ENCODE data around the gene POLG2. TPM values are rescaled to one million over a fixed set of nuclear protein-coding genes. Genes with fewer than 3 reads are reported as not detected.
"Not testable (repeated sequence)": the region's sequence is repeated elsewhere in the genome, so short reads cannot be mapped to it uniquely, and the experiment has no call there.

POLG2 gene
- total and polyA plus RNA-seq, 4 donors = 13.2 to 28.6 (median 18.3) TPM

DNA sequence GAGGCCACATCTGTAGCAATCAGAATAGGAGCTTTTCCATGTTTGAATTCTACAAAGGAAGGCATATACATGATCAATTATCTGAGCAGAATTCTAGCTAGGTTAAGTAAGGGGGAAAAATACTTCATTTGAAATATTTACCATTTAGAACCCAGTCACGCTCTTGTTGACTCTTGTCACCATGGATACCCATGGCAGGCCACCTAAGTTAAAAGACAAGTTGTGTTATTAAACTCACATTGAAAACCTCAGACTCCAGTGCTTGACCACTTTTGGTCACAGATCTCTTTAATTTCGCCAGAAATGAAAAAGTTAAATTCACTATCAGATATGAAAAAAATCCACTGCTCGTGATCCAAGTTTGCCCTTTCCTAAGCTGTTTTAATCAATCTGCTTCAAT is 5.2 kb upstream of the POLG2 start:
- WGBS (ENCODE audit: insufficient coverage) = 29% methylated on average over 1 of the region's 3 CpGs
- DNase-seq (ENCODE audit: low read depth in 4 of 6, low spot score in 6 of 6) = no peak
- Histone ChIP-seq H3K4me3 (ENCODE audit: low read depth, low read length) (no peak overlapping the region), H3K9me3 (ENCODE audit: control insufficient read depth, insufficient read depth, low read length) (no peaks in the 10 kb centered on the region), H3K36me3 (ENCODE audit: control insufficient read depth, insufficient read depth, low read length) (peaks cover 37% of the 10 kb centered on the region), H3K4me1 (ENCODE audit: control insufficient read depth, insufficient read depth, low read length) (peaks cover 6% of the 10 kb centered on the region), H3K27ac (ENCODE audit: low read depth, low read length) (no peak overlapping the region), H3K27me3 (ENCODE audit: control insufficient read depth, insufficient read depth, low read length) (no peaks in the 10 kb centered on the region)

GRCh38 chr17:64500862-64501765 is 4.3 kb upstream of the POLG2 start:
- H3K4me1 ChIP-seq (ENCODE audit: control insufficient read depth, insufficient read depth, low read length) = peaks cover 9% of the 10 kb centered on the region
- no peaks in the 10 kb centered on the region for H3K9me3 ChIP-seq (ENCODE audit: control insufficient read depth, insufficient read depth, low read length)
- peaks cover 37% of the 10 kb centered on the region for H3K36me3 ChIP-seq (ENCODE audit: control insufficient read depth, insufficient read depth, low read length)
- 100% methylated on average over 4 of the region's 11 CpGs for WGBS (ENCODE audit: insufficient coverage)
- H3K27me3 ChIP-seq (ENCODE audit: control insufficient read depth, insufficient read depth, low read length) = no peaks in the 10 kb centered on the region
- no peak overlapping the region for H3K27ac ChIP-seq (ENCODE audit: low read depth, low read length)
- DNase-seq (ENCODE audit: low read depth in 4 of 6, low spot score in 6 of 6) = no peak
- H3K4me3 ChIP-seq (ENCODE audit: low read depth, low read length) = no peak overlapping the region

GRCh38 chr17:64500487-64500859 is 3.6 kb upstream of the POLG2 start:
- DNase-seq (ENCODE audit: low read depth in 4 of 6, low spot score in 6 of 6) = no peak
- peaks cover 37% of the 10 kb centered on the region for H3K36me3 ChIP-seq (ENCODE audit: control insufficient read depth, insufficient read depth, low read length)
- H3K4me3 ChIP-seq (ENCODE audit: low read depth, low read length) = no peak overlapping the region
- no CpG with 5 or more reads among the region's 8 CpGs for WGBS (ENCODE audit: insufficient coverage)
- peaks cover 15% of the 10 kb centered on the region for H3K4me1 ChIP-seq (ENCODE audit: control insufficient read depth, insufficient read depth, low read length)
- H3K9me3 ChIP-seq (ENCODE audit: control insufficient read depth, insufficient read depth, low read length) = no peaks in the 10 kb centered on the region
- H3K27me3 ChIP-seq (ENCODE audit: control insufficient read depth, insufficient read depth, low read length) = no peaks in the 10 kb centered on the region
- H3K27ac ChIP-seq (ENCODE audit: low read depth, low read length) = no peak overlapping the region

DNA sequence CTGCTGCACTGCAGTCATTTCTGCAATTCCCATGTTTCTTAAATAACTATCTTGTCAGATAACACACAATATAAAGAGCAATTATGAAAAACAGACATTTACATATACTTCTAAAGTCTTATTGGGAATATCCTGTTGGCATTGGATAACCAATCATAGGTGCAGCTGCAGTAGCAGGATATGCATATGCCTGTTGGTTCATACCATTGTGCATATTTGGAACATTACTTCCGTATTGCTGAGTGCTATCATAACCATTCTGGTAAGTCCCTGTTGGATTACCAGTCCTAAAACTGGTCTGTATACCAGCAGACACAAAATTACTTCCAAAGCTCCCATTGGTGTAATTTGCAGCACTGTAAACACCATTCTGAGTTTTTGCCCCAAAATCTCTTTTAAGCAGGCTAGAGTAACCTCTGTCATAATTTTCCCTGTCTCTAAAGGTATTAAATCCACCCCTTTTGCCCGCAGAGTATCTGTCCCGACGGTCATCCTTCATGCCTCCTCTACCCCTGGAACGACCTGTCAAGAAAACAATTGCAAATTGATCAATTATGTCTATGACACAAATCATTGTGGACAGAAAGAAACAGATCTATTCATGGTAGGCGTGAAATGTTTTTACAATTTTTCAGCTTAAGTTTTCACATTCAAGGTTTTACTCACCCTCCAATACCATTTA is 3.1 kb upstream of the POLG2 start:
- no peak overlapping the region for H3K4me3 ChIP-seq (ENCODE audit: low read depth, low read length)
- H3K36me3 ChIP-seq (ENCODE audit: control insufficient read depth, insufficient read depth, low read length) = peaks cover 37% of the 10 kb centered on the region
- DNase-seq (ENCODE audit: low read depth in 4 of 6, low spot score in 6 of 6) = peak in 1 of 6 donors; percentile 62
- no peaks in the 10 kb centered on the region for H3K27me3 ChIP-seq (ENCODE audit: control insufficient read depth, insufficient read depth, low read length)
- no peak overlapping the region for H3K27ac ChIP-seq (ENCODE audit: low read depth, low read length)
- 57% methylated on average over 1 of the region's 6 CpGs for WGBS (ENCODE audit: insufficient coverage)
- peaks cover 20% of the 10 kb centered on the region for H3K4me1 ChIP-seq (ENCODE audit: control insufficient read depth, insufficient read depth, low read length)
- H3K9me3 ChIP-seq (ENCODE audit: control insufficient read depth, insufficient read depth, low read length) = no peaks in the 10 kb centered on the region

DNA sequence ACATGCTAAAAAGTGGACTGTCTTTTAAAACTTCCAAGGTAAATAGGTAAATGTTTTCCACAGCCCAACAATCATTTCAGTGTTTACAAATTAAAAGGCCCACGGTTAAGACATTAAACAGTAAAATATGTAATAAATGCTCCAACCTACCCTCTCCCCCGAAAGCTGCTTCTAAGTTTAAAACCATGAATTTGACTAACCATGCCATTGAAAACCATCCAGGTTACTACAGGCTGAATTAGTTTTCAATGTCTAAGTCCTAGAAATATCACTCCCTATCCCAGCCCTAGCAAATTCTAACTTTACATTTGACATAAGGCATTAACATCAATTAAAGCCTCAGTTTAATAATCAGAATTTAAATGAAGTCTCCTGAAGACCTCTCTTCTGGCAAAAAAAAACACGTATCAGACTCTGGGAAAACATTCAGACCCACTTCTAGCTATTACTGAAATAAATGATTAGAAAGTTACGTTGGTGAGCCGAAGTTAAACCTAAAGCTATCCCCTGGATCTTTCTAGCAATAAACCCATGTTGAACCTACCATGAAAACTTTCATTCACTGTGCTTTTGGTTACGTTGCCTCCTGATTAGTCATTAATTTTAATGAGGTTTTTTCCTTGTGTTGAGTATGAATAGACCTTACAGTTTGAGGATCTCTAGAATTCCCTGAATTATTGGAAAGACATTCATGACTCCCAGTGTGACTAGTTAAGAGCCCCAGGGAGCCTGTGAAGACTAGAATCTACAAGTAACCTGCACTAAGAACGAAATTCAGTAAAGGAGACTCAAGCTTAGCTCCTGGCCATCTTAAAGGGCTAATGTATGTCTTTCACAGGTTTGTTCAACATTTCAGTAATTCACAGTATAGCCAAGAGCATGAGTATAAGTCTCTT is 1.7 kb upstream of the POLG2 start:
- Histone ChIP-seq H3K4me1 (ENCODE audit: control insufficient read depth, insufficient read depth, low read length) (peaks cover 24% of the 10 kb centered on the region), H3K27me3 (ENCODE audit: control insufficient read depth, insufficient read depth, low read length) (no peaks in the 10 kb centered on the region), H3K27ac (ENCODE audit: low read depth, low read length) (no peak overlapping the region)

DNA sequence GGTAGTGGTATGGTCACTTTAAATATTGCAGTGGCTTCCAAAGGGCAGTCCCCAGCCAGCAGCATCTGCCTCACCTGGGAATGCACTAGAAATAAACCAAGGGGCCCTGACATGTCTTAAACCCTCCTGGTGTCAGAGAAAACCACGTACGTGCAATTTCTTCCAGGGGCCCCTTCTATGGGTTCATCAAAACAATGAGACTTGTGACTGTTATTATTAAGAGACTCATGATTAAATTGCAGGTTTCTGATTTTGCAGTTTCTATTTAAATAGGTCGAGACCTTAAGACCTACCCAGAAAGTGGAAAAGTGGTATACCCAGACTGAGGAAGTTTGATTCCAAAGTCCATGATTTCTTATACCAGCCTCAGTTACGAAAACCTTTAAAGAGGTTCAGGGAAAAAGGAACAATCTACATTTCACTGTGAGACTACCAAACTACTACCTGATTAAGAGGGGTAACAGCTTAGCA is 746 bp upstream of the POLG2 start:
- WGBS (ENCODE audit: insufficient coverage) = 33% methylated on average over 1 of the region's 4 CpGs
- peaks cover 24% of the 10 kb centered on the region for H3K4me1 ChIP-seq (ENCODE audit: control insufficient read depth, insufficient read depth, low read length)
- peak overlapping the region; percentile 89 for H3K27ac ChIP-seq (ENCODE audit: low read depth, low read length)
- H3K9me3 ChIP-seq (ENCODE audit: control insufficient read depth, insufficient read depth, low read length) = no peaks in the 10 kb centered on the region
- peaks cover 28% of the 10 kb centered on the region for H3K36me3 ChIP-seq (ENCODE audit: control insufficient read depth, insufficient read depth, low read length)
- DNase-seq (ENCODE audit: low read depth in 4 of 6, low spot score in 6 of 6) = no peak
- H3K27me3 ChIP-seq (ENCODE audit: control insufficient read depth, insufficient read depth, low read length) = no peaks in the 10 kb centered on the region
- no peak overlapping the region for H3K4me3 ChIP-seq (ENCODE audit: low read depth, low read length)

More for the DNA sequence above, 1.7 kb upstream of the POLG2 start:
- H3K4me3 ChIP-seq (ENCODE audit: low read depth, low read length) = no peak overlapping the region
- no peaks in the 10 kb centered on the region for H3K9me3 ChIP-seq (ENCODE audit: control insufficient read depth, insufficient read depth, low read length)
- 89% methylated on average over 1 of the region's 7 CpGs for WGBS (ENCODE audit: insufficient coverage)
- peaks cover 32% of the 10 kb centered on the region for H3K36me3 ChIP-seq (ENCODE audit: control insufficient read depth, insufficient read depth, low read length)
- DNase-seq (ENCODE audit: low read depth in 4 of 6, low spot score in 6 of 6) = no peak

GRCh38 chr17:64496348-64496785 is 487 bp downstream of the POLG2 start:
- Histone ChIP-seq H3K4me3 (ENCODE audit: low read depth, low read length) (peak overlapping the region; percentile 77), H3K36me3 (ENCODE audit: control insufficient read depth, insufficient read depth, low read length) (peaks cover 17% of the 10 kb centered on the region), H3K27ac (ENCODE audit: low read depth, low read length) (peak overlapping the region; percentile 89), H3K27me3 (ENCODE audit: control insufficient read depth, insufficient read depth, low read length) (no peaks in the 10 kb centered on the region), H3K4me1 (ENCODE audit: control insufficient read depth, insufficient read depth, low read length) (peaks cover 24% of the 10 kb centered on the region), H3K9me3 (ENCODE audit: control insufficient read depth, insufficient read depth, low read length) (no peaks in the 10 kb centered on the region)
- no peak for DNase-seq (ENCODE audit: low read depth in 4 of 6, low spot score in 6 of 6)
- WGBS (ENCODE audit: insufficient coverage) = under 1% methylated on average over 20 of the region's 20 CpGs

DNA sequence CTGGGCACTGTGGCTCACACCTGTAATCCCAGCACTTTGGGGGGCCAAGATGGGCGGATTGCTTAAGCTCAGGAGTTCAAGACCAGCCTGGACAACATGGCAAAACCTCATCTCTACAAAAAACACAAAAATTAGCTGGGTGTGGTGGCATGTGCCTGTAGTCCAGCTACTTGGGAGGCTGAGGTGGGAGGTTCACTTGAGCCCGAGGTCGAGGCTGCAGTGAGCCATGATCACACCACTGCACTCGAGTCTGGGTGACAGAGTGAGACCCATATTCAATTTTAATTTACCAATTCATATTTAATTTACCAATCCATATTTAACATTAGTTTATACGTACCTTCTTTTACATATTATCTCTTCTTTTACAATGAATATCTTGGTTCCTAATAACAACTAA is 1.6 kb downstream of the POLG2 start:
- not testable (repeated sequence) for DNase-seq (ENCODE audit: low read depth in 4 of 6, low spot score in 6 of 6); H3K27me3 ChIP-seq (ENCODE audit: control insufficient read depth, insufficient read depth, low read length); H3K9me3 ChIP-seq (ENCODE audit: control insufficient read depth, insufficient read depth, low read length); H3K36me3 ChIP-seq (ENCODE audit: control insufficient read depth, insufficient read depth, low read length); H3K27ac ChIP-seq (ENCODE audit: low read depth, low read length); H3K4me3 ChIP-seq (ENCODE audit: low read depth, low read length)
- H3K4me1 ChIP-seq (ENCODE audit: control insufficient read depth, insufficient read depth, low read length) = peaks cover 24% of the 10 kb centered on the region
- WGBS (ENCODE audit: insufficient coverage) = 90% methylated on average over 2 of the region's 5 CpGs

DNA sequence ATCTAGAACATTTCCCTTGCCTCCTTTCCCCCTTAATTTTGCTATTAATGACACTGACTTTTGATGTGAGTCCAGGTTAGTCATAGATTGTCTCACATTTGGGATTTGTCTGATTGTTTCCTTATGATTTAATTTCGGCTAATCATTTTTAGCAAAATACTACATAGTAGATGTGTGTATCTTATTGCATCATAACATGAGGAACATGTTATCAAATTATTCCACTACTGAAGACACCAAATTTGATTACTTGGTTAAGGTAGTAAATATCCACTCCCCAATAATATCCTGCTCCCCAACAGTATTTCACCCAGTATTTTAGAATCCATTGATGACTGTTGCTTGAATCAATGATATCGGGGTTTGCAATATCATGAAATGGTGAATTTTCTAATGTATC is 2.7 kb downstream of the POLG2 start:
- Histone ChIP-seq H3K36me3 (ENCODE audit: control insufficient read depth, insufficient read depth, low read length) (peaks cover 11% of the 10 kb centered on the region), H3K4me1 (ENCODE audit: control insufficient read depth, insufficient read depth, low read length) (peaks cover 24% of the 10 kb centered on the region)

More for the DNA sequence above, 2.7 kb downstream of the POLG2 start:
- Histone ChIP-seq H3K27ac (ENCODE audit: low read depth, low read length) (no peak overlapping the region), H3K27me3 (ENCODE audit: control insufficient read depth, insufficient read depth, low read length) (no peaks in the 10 kb centered on the region), H3K4me3 (ENCODE audit: low read depth, low read length) (no peak overlapping the region), H3K9me3 (ENCODE audit: control insufficient read depth, insufficient read depth, low read length) (no peaks in the 10 kb centered on the region)
- no peak for DNase-seq (ENCODE audit: low read depth in 4 of 6, low spot score in 6 of 6)
- WGBS (ENCODE audit: insufficient coverage) = no CpG with 5 or more reads among the region's 2 CpGs
